ENCODE data around the gene NXT2. TPM values are rescaled to one million over a fixed set of nuclear protein-coding genes. Genes with fewer than 3 reads are reported as not detected.

NXT2 gene
- total RNA-seq, 1 donor from 2014 or later = 6.4 TPM

Other genes starting within 250 kb of the NXT2 start
- under 0.01 TPM in 1 of 2 replicates, not detected in the other for gene GUCY2F, start 54.8 kb upstream of the NXT2 start, total RNA-seq
- gene KCNE5, start 88.3 kb downstream of the NXT2 start, total RNA-seq = 0.11 and 0.13 TPM in 2 replicates
- 146 and 148 TPM in 2 replicates for gene ACSL4, start 196.4 kb downstream of the NXT2 start, total RNA-seq

Measured in pulmonary artery endothelial cell (primary cell).